Stimulated activated CD8-positive, alpha-beta memory T cell treated with anti-CD3 and anti-CD28 coated beads, Interleukin-15, amount 100 ng/mL, for 4 hours (primary cell): ENCODE results near the gene GNAT2.

ENCODE experiments used
- DNase-seq, 2 donors: peaks; one replicate each; pipeline ENCODE4 v3.0.0-alpha.2; 2020; ENCODE audit warnings: low read depth in 2 of 2

Gene GNAT2

GRCh38 chr1:109642626-109643025 lies 23.2 kb upstream of the GNAT2 start:
- DNase-seq = no peak

- DNase-seq = no peak
Observed at GRCh38 chr1:109641861-109642260, 22.4 kb upstream of the GNAT2 start.

- DNase-seq = no peak
Observed at GRCh38 chr1:109641078-109641740, 21.8 kb upstream of the GNAT2 start.

- peak; percentile 65 to 78 for DNase-seq
Observed at GRCh38 chr1:109640285-109640865, 21.0 kb upstream of the GNAT2 start.

GRCh38 chr1:109639841-109640184 lies 20.4 kb upstream of the GNAT2 start:
- DNase-seq = no peak

- no peak for DNase-seq
Observed at GRCh38 chr1:109639063-109639840, 19.8 kb upstream of the GNAT2 start.

GRCh38 chr1:109637446-109637845 lies 18.0 kb upstream of the GNAT2 start:
- no peak for DNase-seq

- DNase-seq = no peak
Observed at GRCh38 chr1:109636201-109636952, 17.0 kb upstream of the GNAT2 start.

GRCh38 chr1:109635862-109636200 lies 16.4 kb upstream of the GNAT2 start:
- no peak for DNase-seq

- no peak for DNase-seq
Observed at GRCh38 chr1:109634771-109635750, 15.6 kb upstream of the GNAT2 start.

GRCh38 chr1:109634292-109634691 lies 14.9 kb upstream of the GNAT2 start:
- DNase-seq = no peak

- DNase-seq = no peak
Observed at GRCh38 chr1:109632671-109633346, 13.4 kb upstream of the GNAT2 start.

GRCh38 chr1:109631513-109632505 lies 12.4 kb upstream of the GNAT2 start:
- DNase-seq = no peak

- no peak for DNase-seq
Observed at GRCh38 chr1:109630898-109631512, 11.6 kb upstream of the GNAT2 start.

- DNase-seq = no peak
Observed at GRCh38 chr1:109630081-109630897, 10.9 kb upstream of the GNAT2 start.

GRCh38 chr1:109629372-109630030 lies 10.1 kb upstream of the GNAT2 start:
- no peak for DNase-seq

GRCh38 chr1:109628540-109629321 lies 9.3 kb upstream of the GNAT2 start:
- DNase-seq = no peak
